WI38 (cell line): ENCODE results near the gene CUEDC2.
A peak's percentile ranks its signal among the peaks of the same experiment; 100 is the strongest.

Experiments
- H3K4me3 ChIP-seq: 2 replicates; pipeline ENCODE4 v1.5.1; 2011; ENCODE audit warnings: low read depth, mild to moderate bottlenecking, control low read depth, low read length
- TF ChIP-seq, protein P1 (sequence below): IDR thresholded peaks from 2 replicates; pipeline ENCODE4 v1.5.1; 2012; ENCODE audit warnings: low read depth, mild to moderate bottlenecking, control low read depth, low read length

Gene CUEDC2

DNA sequence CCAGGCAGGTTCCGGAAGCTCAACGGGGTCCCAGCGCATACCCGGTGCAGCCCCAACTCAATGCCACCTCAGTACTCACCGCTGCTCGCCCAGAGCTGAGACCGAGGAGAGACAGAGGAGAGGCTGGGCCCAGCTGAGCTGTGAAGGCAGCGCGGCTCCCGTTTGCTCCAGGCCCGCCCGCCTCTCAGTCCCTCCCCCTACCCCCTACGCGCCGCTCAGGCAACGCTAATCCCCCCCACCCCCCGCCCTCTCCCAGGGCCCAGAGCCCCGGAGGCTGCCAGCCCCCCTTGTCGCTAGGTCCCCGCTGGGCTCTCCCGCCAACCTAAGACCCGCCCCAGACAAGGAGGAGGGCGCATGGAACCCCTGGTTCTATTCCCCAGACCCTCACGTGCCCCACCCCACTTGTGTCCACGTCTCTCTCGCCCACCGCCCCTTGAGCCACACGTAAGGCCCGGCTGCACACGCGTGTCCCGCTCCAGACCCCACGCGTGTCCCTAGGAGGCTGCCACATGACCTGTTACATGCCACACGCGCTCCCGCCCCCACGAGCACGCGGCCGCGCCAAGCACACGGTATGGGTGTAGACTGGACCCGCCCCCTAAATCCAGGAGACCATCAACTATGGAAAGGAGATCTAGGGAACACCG, 13.6 kb downstream of the CUEDC2 start, which contains the start of gene PSD:
Gene PSD (minus strand): TSS at position 164 of the 647 bp plus-strand sequence. CDS start 1,747 bp downstream, outside the sequence.
- TF ChIP-seq, protein P1, sequence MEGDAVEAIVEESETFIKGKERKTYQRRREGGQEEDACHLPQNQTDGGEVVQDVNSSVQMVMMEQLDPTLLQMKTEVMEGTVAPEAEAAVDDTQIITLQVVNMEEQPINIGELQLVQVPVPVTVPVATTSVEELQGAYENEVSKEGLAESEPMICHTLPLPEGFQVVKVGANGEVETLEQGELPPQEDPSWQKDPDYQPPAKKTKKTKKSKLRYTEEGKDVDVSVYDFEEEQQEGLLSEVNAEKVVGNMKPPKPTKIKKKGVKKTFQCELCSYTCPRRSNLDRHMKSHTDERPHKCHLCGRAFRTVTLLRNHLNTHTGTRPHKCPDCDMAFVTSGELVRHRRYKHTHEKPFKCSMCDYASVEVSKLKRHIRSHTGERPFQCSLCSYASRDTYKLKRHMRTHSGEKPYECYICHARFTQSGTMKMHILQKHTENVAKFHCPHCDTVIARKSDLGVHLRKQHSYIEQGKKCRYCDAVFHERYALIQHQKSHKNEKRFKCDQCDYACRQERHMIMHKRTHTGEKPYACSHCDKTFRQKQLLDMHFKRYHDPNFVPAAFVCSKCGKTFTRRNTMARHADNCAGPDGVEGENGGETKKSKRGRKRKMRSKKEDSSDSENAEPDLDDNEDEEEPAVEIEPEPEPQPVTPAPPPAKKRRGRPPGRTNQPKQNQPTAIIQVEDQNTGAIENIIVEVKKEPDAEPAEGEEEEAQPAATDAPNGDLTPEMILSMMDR, result no peak
- peak within 1 kb of the TSS; percentile 90 for H3K4me3 ChIP-seq

DNA sequence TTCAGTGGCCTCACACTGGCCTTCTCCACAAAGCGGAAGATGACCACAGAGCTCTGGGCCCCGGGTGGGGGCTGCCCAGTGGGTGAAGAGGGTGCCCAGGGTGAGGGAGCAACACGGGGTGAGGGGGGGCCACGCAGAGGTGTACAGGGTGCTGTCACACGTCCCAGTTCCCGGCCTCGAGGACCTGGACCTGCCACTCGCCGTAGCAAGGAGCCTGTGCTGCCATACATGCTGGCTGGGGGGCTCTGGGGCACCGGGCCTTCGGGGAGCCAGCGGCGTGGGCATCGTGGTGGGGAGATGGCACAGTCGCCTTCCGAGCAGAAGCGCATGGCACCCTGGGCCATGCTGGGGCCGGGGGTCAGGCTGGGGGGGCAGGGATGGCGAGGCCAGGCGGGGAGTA, 15.7 kb downstream of the CUEDC2 start:
- no peak overlapping the region for H3K4me3 ChIP-seq
- TF ChIP-seq, protein P1, result no peak

DNA sequence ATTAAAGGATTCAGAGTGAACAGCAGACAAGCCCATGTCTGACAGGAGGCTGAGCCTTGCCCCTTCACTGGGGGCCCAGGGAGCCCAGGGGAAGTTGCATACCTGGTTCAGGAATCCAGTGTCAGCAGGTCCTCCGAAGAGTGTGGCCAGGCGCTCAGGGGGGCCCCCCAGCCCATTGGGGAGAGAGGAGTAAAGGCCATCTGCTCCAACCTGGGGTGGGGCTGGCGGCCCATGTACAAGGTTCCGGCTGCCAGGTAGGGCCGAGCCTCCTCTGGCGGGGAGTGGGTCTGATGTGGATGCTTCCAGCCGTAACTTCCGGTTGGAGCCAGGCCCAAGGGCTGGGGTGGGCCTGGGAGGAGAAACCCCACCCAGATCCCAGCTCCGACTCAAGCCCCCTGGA, 16.1 kb downstream of the CUEDC2 start:
- TF ChIP-seq, protein P1, result no peak
- no peak overlapping the region for H3K4me3 ChIP-seq

DNA sequence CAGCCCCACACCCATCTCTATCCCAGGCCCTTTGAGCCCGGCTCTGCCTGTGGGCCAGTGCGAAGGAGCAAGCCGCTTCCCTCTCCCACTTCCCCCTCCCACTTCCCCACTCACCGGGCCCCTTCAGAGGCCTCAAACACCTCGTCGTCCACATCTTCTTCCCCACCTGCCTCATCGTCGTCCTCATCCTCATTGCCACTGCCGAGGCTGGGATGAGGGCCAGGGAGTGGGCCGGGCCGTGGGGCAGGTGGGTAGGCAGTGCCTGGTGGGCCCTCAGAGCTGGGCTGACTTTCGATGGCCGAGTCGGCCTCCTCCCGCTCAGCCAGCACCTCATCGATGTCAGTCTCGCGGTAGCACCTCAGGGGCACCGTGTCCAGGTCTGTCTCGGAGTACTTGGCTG, 17.6 kb downstream of the CUEDC2 start:
- no peak overlapping the region for H3K4me3 ChIP-seq
- TF ChIP-seq, protein P1, result no peak

DNA sequence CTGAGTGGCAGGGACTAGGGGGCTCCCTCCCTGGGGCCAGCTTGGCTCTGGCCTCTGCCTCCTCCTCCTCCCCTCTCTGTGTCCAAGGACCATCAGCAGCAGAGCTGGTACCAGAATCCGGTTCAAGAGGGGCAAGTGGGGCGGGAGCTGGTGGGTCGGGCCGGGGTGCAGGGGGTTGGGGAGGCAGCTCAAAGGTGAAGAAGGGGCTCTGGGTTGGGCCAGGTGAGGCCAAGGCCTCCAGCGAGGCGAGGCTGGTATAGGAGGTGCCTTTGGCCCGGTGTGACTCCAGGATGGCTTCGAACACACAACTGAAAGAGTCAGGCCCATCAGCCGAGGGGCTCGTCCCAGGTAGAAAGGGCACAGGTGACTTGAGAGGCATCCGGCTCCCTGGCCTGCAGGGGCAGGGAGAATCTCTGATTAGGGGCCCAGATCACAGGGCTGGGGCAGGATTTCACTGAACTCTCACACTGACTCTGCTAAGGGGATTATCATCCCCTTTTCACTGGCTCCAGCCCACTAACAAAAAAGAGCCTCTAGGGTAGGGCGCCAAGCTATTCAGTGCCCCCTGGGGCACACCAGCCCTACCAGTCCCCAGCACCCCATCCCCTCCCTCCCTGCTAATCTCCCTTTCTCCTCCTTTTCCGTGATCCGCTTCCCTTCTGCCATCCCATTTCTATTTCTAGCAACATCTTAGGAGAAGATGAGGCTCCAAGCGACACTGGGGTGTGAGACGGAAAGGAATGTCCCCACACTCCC, 18.4 kb downstream of the CUEDC2 start:
- no peak overlapping the region for H3K4me3 ChIP-seq
- TF ChIP-seq, protein P1, result no peak

DNA sequence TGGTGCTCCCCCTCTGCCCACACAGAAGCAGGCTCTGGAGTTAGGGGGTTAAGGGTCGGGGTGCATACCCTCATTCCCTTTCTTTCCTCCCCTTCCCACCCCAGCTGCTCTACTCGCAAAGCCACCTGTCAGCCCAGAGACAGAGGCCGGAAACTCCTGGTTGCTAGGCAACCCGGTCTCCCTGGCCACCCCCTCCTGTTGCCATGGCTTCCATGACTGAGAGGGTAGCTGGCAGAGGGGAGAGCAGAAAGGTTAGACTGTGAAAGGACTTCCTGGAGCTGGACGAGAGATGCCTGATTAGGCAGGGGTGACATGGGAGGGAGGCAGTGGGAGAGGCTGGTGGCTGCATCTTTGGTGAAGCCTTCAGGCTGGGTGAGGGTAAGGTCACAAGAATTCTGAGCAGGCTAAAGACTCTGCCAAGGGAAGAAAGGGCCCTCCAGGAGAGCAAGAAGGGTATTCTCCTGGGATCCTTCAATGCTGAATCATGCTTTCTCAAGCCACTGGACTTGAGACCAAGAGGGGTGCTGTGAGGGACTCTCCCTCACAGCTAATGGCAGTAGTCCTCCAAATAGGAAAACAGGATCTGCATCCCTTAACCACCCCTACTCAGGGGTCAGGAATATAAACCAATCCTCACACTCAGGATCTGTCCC, 19.2 kb downstream of the CUEDC2 start:
- TF ChIP-seq, protein P1, result no peak

DNA sequence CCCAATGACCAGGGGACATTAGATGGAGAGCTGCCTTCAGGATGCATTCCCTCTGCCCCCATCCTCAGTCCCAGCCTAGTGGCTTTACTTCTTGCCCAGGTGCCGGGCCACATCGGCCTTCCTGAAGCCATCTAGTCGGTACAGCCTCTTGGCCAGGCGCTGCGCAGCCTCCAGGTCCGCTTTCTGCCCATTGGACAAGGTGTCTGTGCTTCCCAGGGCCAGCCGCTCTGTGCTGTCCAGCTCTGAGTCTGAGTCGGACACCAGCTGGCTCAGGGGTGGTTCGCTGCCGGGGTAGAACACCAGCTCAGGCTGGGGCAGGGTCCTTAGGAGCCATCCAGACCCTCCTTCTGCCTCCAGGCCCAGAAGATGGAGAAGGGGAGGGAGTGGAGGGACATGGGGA, 20.1 kb downstream of the CUEDC2 start:
- TF ChIP-seq, protein P1, result no peak
- no peak overlapping the region for H3K4me3 ChIP-seq

More for the DNA sequence above, 19.2 kb downstream of the CUEDC2 start:
- no peak overlapping the region for H3K4me3 ChIP-seq
